AG04449 (cell line): ENCODE data around the gene TUT1.
"Not testable (repeated sequence)": the region's sequence is repeated elsewhere in the genome, so short reads cannot be mapped to it uniquely, and the experiment has no call there.

Experiments used
- CTCF ChIA-PET: fragments of 350-600 bp; formaldehyde crosslinking; extraction: SDS; loops from one replicate; lab custom pipeline; 2021; ENCODE audit warnings: antibody characterized with exemption; lab: Yijun Ruan, JAX
- POLR2A ChIA-PET: fragments of 400-600, 350-600 bp; formaldehyde crosslinking; extraction: SDS; loops from one replicate; lab custom pipeline; 2020; ENCODE audit warnings: antibody characterized with exemption, inconsistent platforms; lab: Yijun Ruan, JAX
- DNase-seq: peaks from one replicate; pipeline ENCODE4 v3.0.0-alpha.2; 2010; ENCODE audit warnings: low read depth, low spot score
- H3K4me3 ChIP-seq: 2 replicates; pipeline ENCODE4 v1.5.1; 2011; ENCODE audit warnings: low read depth, mild to moderate bottlenecking, control low read depth, low read length
- CTCF ChIP-seq: IDR thresholded peaks from one replicate; pipeline ENCODE4 v1.5.1; 2011; ENCODE audit warnings: mild to moderate bottlenecking, moderate library complexity, low read length, control low read depth, inconsistent platforms; ENCODE audit not compliant: insufficient read depth; ENCODE audit errors: missing control alignments

TUT1 gene

GRCh38 chr11:62573006-62573591 is 18.2 kb downstream of the TUT1 start:
- ChIA-PET POLR2A (interaction anchor here (0.7 to 2.4 kb wide), 25 partner anchors 9 to 268 kb away, joined by 3 to 65 read pairs (median 5); partner anchors contain the start of genes AHNAK, C11orf98, CSKMT and LBHD1), CTCF (interaction anchor here (0.7 to 4.7 kb wide), 14 partner anchors 12 to 178 kb away, joined by 3 to 61 read pairs (median 4); partner anchors contain the start of gene TUT1)
- TF ChIP-seq CTCF = no peak
- peak overlapping the region; percentile 97 for H3K4me3 ChIP-seq
- DNase-seq = no peak

GRCh38 chr11:62572431-62572830 is 18.9 kb downstream of the TUT1 start:
- peak overlapping the region; percentile 97 for H3K4me3 ChIP-seq
- ChIA-PET POLR2A (interaction anchor here (1.5 to 1.9 kb wide), 2 partner anchors 8 to 12 kb away, joined by 4 to 10 read pairs; no protein-coding TSS in a partner anchor), CTCF (interaction anchor here (0.7 to 4.7 kb wide), 9 partner anchors 13 to 177 kb away, joined by 3 to 61 read pairs (median 6); partner anchors contain the start of gene TUT1)
- TF ChIP-seq CTCF = no peak
- no peak for DNase-seq

- not testable (repeated sequence) for DNase-seq, H3K4me3 ChIP-seq
- CTCF ChIA-PET = interaction anchor here (2.6 to 4.7 kb wide), 3 partner anchors 13 to 176 kb away, joined by 21 to 61 read pairs (median 23); no protein-coding TSS in a partner anchor
- POLR2A ChIA-PET = interaction anchor here (0.7 to 2.1 kb wide), 2 partner anchors 18 to 35 kb away, joined by 3 to 7 read pairs; no protein-coding TSS in a partner anchor
These were observed 19.8 kb downstream of the TUT1 start for GRCh38 chr11:62571493-62571892.

GRCh38 chr11:62570903-62571302 is 20.4 kb downstream of the TUT1 start:
- DNase-seq, H3K4me3 ChIP-seq: not testable (repeated sequence)
- ChIA-PET CTCF (interaction anchor here (0.6 to 4.7 kb wide), 6 partner anchors 12 to 176 kb away, joined by 3 to 61 read pairs (median 12); partner anchors contain the start of gene TUT1), POLR2A (interaction anchor here (2.1 kb wide), 1 partner anchor 18 kb away, joined by 7 read pairs; no protein-coding TSS in a partner anchor)

GRCh38 chr11:62569611-62570010 is 21.7 kb downstream of the TUT1 start:
- no peak for DNase-seq
- ChIA-PET POLR2A (interaction anchor here (0.7 to 2.1 kb wide), 2 partner anchors 9 to 16 kb away, joined by 5 to 7 read pairs; no protein-coding TSS in a partner anchor), CTCF (interaction anchor here (0.7 to 4.7 kb wide), 7 partner anchors 11 to 174 kb away, joined by 3 to 61 read pairs (median 4); partner anchors contain the start of gene TUT1)
- no peak overlapping the region for H3K4me3 ChIP-seq
- TF ChIP-seq CTCF = no peak

- ChIA-PET CTCF (interaction anchor here (1.2 to 19.1 kb wide), 4 partner anchors 10 to 176 kb away, joined by 4 to 337 read pairs (median 17); partner anchors contain the start of gene SCGB1A1), POLR2A (no interaction called here)
- no peak for TF ChIP-seq CTCF
- no peak overlapping the region for H3K4me3 ChIP-seq
- no peak for DNase-seq
These were observed 24.2 kb downstream of the TUT1 start for GRCh38 chr11:62567018-62567633.
